DMS114 treated with DMSO at 0.1 percent for 48 hours (cell line): ENCODE data around the gene ARL5C.
"Not testable (repeated sequence)": the region's sequence is repeated elsewhere in the genome, so short reads cannot be mapped to it uniquely, and the experiment has no call there.

Experiments used
- DNase-seq: peaks from one replicate; lab custom pipeline; 2025; ENCODE audit not compliant: unreplicated experiment; lab: John Stamatoyannopoulos, UW

ARL5C gene

GRCh38 chr17:39141915-39142664, 23.9 kb downstream of the ARL5C start:
- DNase-seq = no peak

- DNase-seq = no peak
Measured at GRCh38 chr17:39141294-39141693, 24.7 kb downstream of the ARL5C start.

GRCh38 chr17:39139561-39139960, 26.4 kb downstream of the ARL5C start:
- DNase-seq = no peak

- no peak for DNase-seq
Measured at GRCh38 chr17:39139161-39139511, 26.8 kb downstream of the ARL5C start.

GRCh38 chr17:39138431-39139160, 27.4 kb downstream of the ARL5C start:
- no peak for DNase-seq

GRCh38 chr17:39134878-39135277, 31.1 kb downstream of the ARL5C start:
- DNase-seq = no peak

- no peak for DNase-seq
Measured at GRCh38 chr17:39132192-39132610, 33.8 kb downstream of the ARL5C start.

- DNase-seq = no peak
Measured at GRCh38 chr17:39131616-39132015, 34.3 kb downstream of the ARL5C start.

- DNase-seq = no peak
Measured at GRCh38 chr17:39130205-39130604, 35.8 kb downstream of the ARL5C start.

GRCh38 chr17:39129544-39129943, 36.4 kb downstream of the ARL5C start:
- DNase-seq = not testable (repeated sequence)

GRCh38 chr17:39126436-39126835, 39.5 kb downstream of the ARL5C start:
- DNase-seq = no peak

- DNase-seq = no peak
Measured at GRCh38 chr17:39125143-39125875, 40.7 kb downstream of the ARL5C start.

GRCh38 chr17:39123627-39124026, 42.3 kb downstream of the ARL5C start:
- DNase-seq = no peak

- no peak for DNase-seq
Measured at GRCh38 chr17:39122991-39123390, 43.0 kb downstream of the ARL5C start.

- not testable (repeated sequence) for DNase-seq
Measured at GRCh38 chr17:39121919-39122318, 44.0 kb downstream of the ARL5C start.

- no peak for DNase-seq
Measured at GRCh38 chr17:39118674-39119419, 47.1 kb downstream of the ARL5C start.

GRCh38 chr17:39116224-39116623, 49.7 kb downstream of the ARL5C start:
- DNase-seq = no peak

GRCh38 chr17:39115135-39115534, 50.8 kb downstream of the ARL5C start:
- DNase-seq = no peak

- no peak for DNase-seq
Measured at GRCh38 chr17:39114723-39115122, 51.2 kb downstream of the ARL5C start.

GRCh38 chr17:39113871-39114270, 52.1 kb downstream of the ARL5C start:
- no peak for DNase-seq

GRCh38 chr17:39110435-39111136, 55.4 kb downstream of the ARL5C start:
- no peak for DNase-seq
